ENCODE measurements around the gene AHNAK.
"Not testable (repeated sequence)": the region's sequence is repeated elsewhere in the genome, so short reads cannot be mapped to it uniquely, and the experiment has no call there.

Gene AHNAK

GRCh38 chr11:62546244-62546928 is at the start of gene AHNAK:
Gene AHNAK, minus strand, starts transcription at chr11:62546806. Its CDS starts 10,708 bp downstream, at chr11:62536098.
- intact Hi-C loops (cut with DNase I), result no loop called here
- DNase-seq, result peak in 4 of 10 donors; percentile 48 to 84 (median 82)

- peak in 1 of 10 donors; percentile 34 for DNase-seq
- intact Hi-C loops (cut with DNase I), result loop anchor here (10.0 kb wide), 1 partner anchor 110 kb away; the partner anchor contains the start of genes BSCL2 and GNG3
Measured at GRCh38 chr11:62595124-62595523, 48.5 kb upstream of the AHNAK start.

GRCh38 chr11:62593434-62594044 is 46.9 kb upstream of the AHNAK start:
- intact Hi-C loops (cut with DNase I), result loop anchor here (1.0 to 10.0 kb wide), 2 partner anchors 8 to 111 kb away; partner anchors contain the start of genes BSCL2, GNG3 and MTA2
- peak in 9 of 10 donors; percentile 61 to 96 (median 75) for DNase-seq

GRCh38 chr11:62592989-62593421 is 46.4 kb upstream of the AHNAK start:
- intact Hi-C loops (cut with DNase I), result loop anchor here (1.0 to 10.0 kb wide), 2 partner anchors 8 to 112 kb away; partner anchors contain the start of genes BSCL2, GNG3 and MTA2
- peak in 5 of 10 donors; percentile 14 to 91 (median 62) for DNase-seq

GRCh38 chr11:62592146-62592815 is 45.7 kb upstream of the AHNAK start:
- intact Hi-C loops (cut with DNase I), result loop anchor here (10.0 kb wide), 1 partner anchor 113 kb away; the partner anchor contains the start of genes BSCL2 and GNG3
- no peak for DNase-seq

GRCh38 chr11:62591448-62592145 is 45.0 kb upstream of the AHNAK start, which contains the start of gene TUT1:
Gene TUT1, minus strand, starts transcription at chr11:62591523. Its CDS starts 38 bp downstream, at chr11:62591485.
- intact Hi-C loops (cut with DNase I), result loop anchor here (1.0 to 10.0 kb wide), 2 partner anchors 17 to 113 kb away; partner anchors contain the start of genes BSCL2 and GNG3
- peak; percentile 94 to 99 (median 96) for DNase-seq

GRCh38 chr11:62588966-62589637 is 42.5 kb upstream of the AHNAK start:
- intact Hi-C loops (cut with DNase I), result no loop called here
- DNase-seq, result peak in 1 of 10 donors; percentile 2

- peak in 1 of 10 donors; percentile 27 for DNase-seq
- intact Hi-C loops (cut with DNase I), result not testable (repeated sequence)
Measured at GRCh38 chr11:62585356-62585755, 38.8 kb upstream of the AHNAK start.

- DNase-seq; intact Hi-C loops (cut with DNase I): not testable (repeated sequence)
Measured at GRCh38 chr11:62581735-62582134, 35.1 kb upstream of the AHNAK start.

- intact Hi-C loops (cut with DNase I), result no loop called here
- no peak for DNase-seq
Measured at GRCh38 chr11:62580959-62581715, 34.5 kb upstream of the AHNAK start.

GRCh38 chr11:62579252-62579651 is 32.6 kb upstream of the AHNAK start:
- intact Hi-C loops (cut with DNase I), result no loop called here
- no peak for DNase-seq

GRCh38 chr11:62578541-62578940 is 31.9 kb upstream of the AHNAK start:
- peak in 1 of 10 donors; percentile 43 for DNase-seq
- intact Hi-C loops (cut with DNase I), result no loop called here

- intact Hi-C loops (cut with DNase I), result no loop called here
- no peak for DNase-seq
Measured at GRCh38 chr11:62577046-62577714, 30.6 kb upstream of the AHNAK start.

- intact Hi-C loops (cut with DNase I), result no loop called here
- DNase-seq, result no peak
Measured at GRCh38 chr11:62575837-62576236, 29.2 kb upstream of the AHNAK start.

GRCh38 chr11:62575156-62575555 is 28.6 kb upstream of the AHNAK start:
- peak in 1 of 10 donors; percentile 75 for DNase-seq
- intact Hi-C loops (cut with DNase I), result no loop called here

GRCh38 chr11:62574363-62575071 is 27.9 kb upstream of the AHNAK start:
- DNase-seq, result peak in 6 of 10 donors; percentile 28 to 92 (median 37)
- intact Hi-C loops (cut with DNase I), result loop anchor here (1.0 to 5.0 kb wide), 2 partner anchors 17 to 48 kb away; partner anchors contain the start of genes B3GAT3 and TUT1
